Activated naive CD8-positive, alpha-beta T cell treated with anti-CD3 and anti-CD28 coated beads, Interleukin-2, amount 10 ng/mL, durations not matched to agents 7 days and 5 days (primary cell): ENCODE measurements around the gene PACSIN2. TPM values are rescaled to one million over a fixed set of nuclear protein-coding genes. Genes with fewer than 3 reads are reported as not detected.
A peak's percentile ranks its signal among the peaks of the same experiment; 100 is the strongest.

Experiments
- ATAC-seq: fragments of 150-1000 bp; cut with Tn5 transposase; one replicate; pipeline ENCODE4 v1.10.0; 2021; ENCODE audit warnings: low read depth, moderate library complexity
- POLR2A ChIA-PET: fragments of 350-600 bp; sonication (Branson Sonifier 250); formaldehyde crosslinking; loops from one replicate; lab custom pipeline; 2021; ENCODE audit warnings: antibody characterized with exemption; lab: Charles Lee
- DNase-seq: peaks from one replicate; pipeline ENCODE4 v3.0.0; 2021
- H3K27ac Mint-ChIP-seq: one replicate; pipeline ENCODE4 v1.8.0; 2022; ENCODE audit warnings: mild to moderate bottlenecking, mixed read lengths
- H3K27me3 Mint-ChIP-seq: one replicate; pipeline ENCODE4 v1.8.0; 2022; ENCODE audit warnings: mild to moderate bottlenecking, moderate library complexity, mixed read lengths
- H3K36me3 Mint-ChIP-seq: one replicate; pipeline ENCODE4 v1.8.0; 2021; ENCODE audit warnings: mild to moderate bottlenecking, mixed read lengths
- H3K4me1 Mint-ChIP-seq: one replicate; pipeline ENCODE4 v1.8.0; 2021; ENCODE audit warnings: mixed read lengths
- H3K4me3 Mint-ChIP-seq: one replicate; pipeline ENCODE4 v1.8.0; 2022; ENCODE audit warnings: mild to moderate bottlenecking, moderate library complexity, mixed read lengths
- H3K9me3 Mint-ChIP-seq: one replicate; pipeline ENCODE4 v1.8.0; 2021; ENCODE audit warnings: mixed read lengths
- total RNA-seq, 2 experiments: library from RNA; stranded (reverse); gene quantifications; one replicate each; pipeline ENCODE4 v1.2.3, GENCODE V29; 2021

PACSIN2 gene
- total RNA-seq, 2 experiments from 2014 or later = 33.6 to 35.8 TPM

- H3K4me3 Mint-ChIP-seq = no peak overlapping the region
- H3K36me3 Mint-ChIP-seq = peaks cover 22% of the 10 kb centered on the region
- no peaks in the 10 kb centered on the region for H3K27me3 Mint-ChIP-seq
- POLR2A ChIA-PET = interaction anchor here (0.6 kb wide), 1 partner anchor 16 kb away, joined by 3 read pairs; no protein-coding TSS in a partner anchor
- peaks cover 6% of the 10 kb centered on the region for H3K4me1 Mint-ChIP-seq
- no peak for ATAC-seq
- no peaks in the 10 kb centered on the region for H3K9me3 Mint-ChIP-seq
- no peak for DNase-seq
- H3K27ac Mint-ChIP-seq = no peak overlapping the region
Measured at GRCh38 chr22:42833104-42833503, 181.8 kb downstream of the PACSIN2 start.

GRCh38 chr22:42831712-42832111, 183.2 kb downstream of the PACSIN2 start:
- Mint-ChIP-seq H3K4me3 (no peak overlapping the region), H3K4me1 (peaks cover 6% of the 10 kb centered on the region), H3K27me3 (no peaks in the 10 kb centered on the region), H3K27ac (no peak overlapping the region), H3K36me3 (peaks cover 20% of the 10 kb centered on the region), H3K9me3 (no peaks in the 10 kb centered on the region)
- ATAC-seq (no peak), DNase-seq (no peak)
- POLR2A ChIA-PET = no interaction called here

GRCh38 chr22:42830161-42830560, 184.8 kb downstream of the PACSIN2 start:
- peaks cover 15% of the 10 kb centered on the region for H3K36me3 Mint-ChIP-seq

GRCh38 chr22:42829302-42829701, 185.6 kb downstream of the PACSIN2 start:
- H3K27me3 Mint-ChIP-seq = no peaks in the 10 kb centered on the region
- peaks cover 15% of the 10 kb centered on the region for H3K36me3 Mint-ChIP-seq
- H3K9me3 Mint-ChIP-seq = no peaks in the 10 kb centered on the region
- H3K4me3 Mint-ChIP-seq = peak overlapping the region; percentile 39
- POLR2A ChIA-PET = interaction anchor here (1.6 kb wide), 1 partner anchor 27 kb away, joined by 5 read pairs; the partner anchor contains the start of gene ARFGAP3
- ATAC-seq = no peak
- DNase-seq = no peak
- H3K4me1 Mint-ChIP-seq = peaks cover 6% of the 10 kb centered on the region
- H3K27ac Mint-ChIP-seq = peak overlapping the region; percentile 54

More at GRCh38 chr22:42830161-42830560, 184.8 kb downstream of the PACSIN2 start:
- peaks cover 6% of the 10 kb centered on the region for H3K4me1 Mint-ChIP-seq
- POLR2A ChIA-PET = no interaction called here
- H3K27ac Mint-ChIP-seq = peak overlapping the region; percentile 31
- ATAC-seq (no peak), DNase-seq (no peak)
- no peaks in the 10 kb centered on the region for H3K27me3 Mint-ChIP-seq
- no peak overlapping the region for H3K4me3 Mint-ChIP-seq
- no peaks in the 10 kb centered on the region for H3K9me3 Mint-ChIP-seq

GRCh38 chr22:42825796-42826195, 189.2 kb downstream of the PACSIN2 start:
- H3K4me3 Mint-ChIP-seq = no peak overlapping the region
- H3K27ac Mint-ChIP-seq = no peak overlapping the region
- no peaks in the 10 kb centered on the region for H3K9me3 Mint-ChIP-seq
- H3K4me1 Mint-ChIP-seq = peaks cover 6% of the 10 kb centered on the region
- ATAC-seq (no peak), DNase-seq (no peak)
- peaks cover 22% of the 10 kb centered on the region for H3K36me3 Mint-ChIP-seq
- no peaks in the 10 kb centered on the region for H3K27me3 Mint-ChIP-seq
- POLR2A ChIA-PET = interaction anchor here (0.7 kb wide), 1 partner anchor 9 kb away, joined by 4 read pairs; no protein-coding TSS in a partner anchor

GRCh38 chr22:42821386-42821785, 193.6 kb downstream of the PACSIN2 start:
- POLR2A ChIA-PET = no interaction called here
- no peak for DNase-seq
- ATAC-seq = no peak
- Mint-ChIP-seq H3K27me3 (no peaks in the 10 kb centered on the region), H3K4me3 (no peak overlapping the region), H3K4me1 (peaks cover 4% of the 10 kb centered on the region), H3K9me3 (no peaks in the 10 kb centered on the region), H3K27ac (no peak overlapping the region), H3K36me3 (peaks cover 18% of the 10 kb centered on the region)

- no peaks in the 10 kb centered on the region for H3K9me3 Mint-ChIP-seq
- DNase-seq = no peak
- POLR2A ChIA-PET = interaction anchor here (1.2 kb wide), 1 partner anchor 205 kb away, joined by 4 read pairs; the partner anchor contains the start of gene POLDIP3
- H3K36me3 Mint-ChIP-seq = peaks cover 20% of the 10 kb centered on the region
- no peak for ATAC-seq
- H3K27ac Mint-ChIP-seq = no peak overlapping the region
- H3K4me3 Mint-ChIP-seq = no peak overlapping the region
- no peaks in the 10 kb centered on the region for H3K27me3 Mint-ChIP-seq
- H3K4me1 Mint-ChIP-seq = peaks cover 4% of the 10 kb centered on the region
Measured at GRCh38 chr22:42820045-42820763, 194.7 kb downstream of the PACSIN2 start.

Other genes with a start within 250 kb of the PACSIN2 start
- gene ARFGAP3, start 157.9 kb downstream of the PACSIN2 start, total RNA-seq = 10 to 100 TPM; 34.5 to 38.0 TPM
- gene TTLL1, start 74.2 kb upstream of the PACSIN2 start, total RNA-seq = 10 to 100 TPM in 1 of 2 experiments, 1 to 10 TPM in 1; 9.1 to 10.7 TPM
- gene BIK, start 95.6 kb upstream of the PACSIN2 start, total RNA-seq = 1 to 10 TPM in 1 of 2 experiments, under 1 TPM in 1; 0.64 to 1.8 TPM
- gene MCAT, start 128.2 kb upstream of the PACSIN2 start, total RNA-seq = 1 to 10 TPM; 8.1 to 9.5 TPM
- gene TSPO, start 136.4 kb upstream of the PACSIN2 start, total RNA-seq = 100 to 1,000 TPM; 107 to 116 TPM
- 10 to 100 TPM; 30.4 to 30.6 TPM for gene TTLL12, start 172.0 kb upstream of the PACSIN2 start, total RNA-seq